GM13976 (cell line): ENCODE results near the gene CARD19.

Experiments used
- DNase-seq: peaks from one replicate; pipeline ENCODE4 v3.0.0; 2012; ENCODE audit warnings: low spot score
- CTCF ChIP-seq: IDR thresholded peaks from 2 replicates; pipeline ENCODE4 v1.5.1; 2012; ENCODE audit warnings: borderline replicate concordance, mild to moderate bottlenecking; ENCODE audit not compliant: insufficient read depth; ENCODE audit errors: extremely low read depth, missing control alignments, control extremely low read depth
- in situ Hi-C: fragments of 300-500 bp; cut with MboI; formaldehyde crosslinking; loops from one replicate; pipeline ENCODE4 v1.12.0; 2022; ENCODE audit warnings: low sequenced_read_pairs, mixed read lengths, inconsistent platforms; ENCODE audit not compliant: unreplicated experiment

The CARD19 gene

GRCh38 chr9:93081081-93081529 lies 14.9 kb upstream of the CARD19 start:
- in situ Hi-C loops: no loop called here
- TF ChIP-seq CTCF: no peak
- DNase-seq: no peak

- TF ChIP-seq CTCF: no peak
- DNase-seq: no peak
- in situ Hi-C loops: no loop called here
Measured at GRCh38 chr9:93081931-93082330, 14.1 kb upstream of the CARD19 start.

- DNase-seq: no peak
- in situ Hi-C loops: no loop called here
- no peak for TF ChIP-seq CTCF
Measured at GRCh38 chr9:93082841-93083411, 13.1 kb upstream of the CARD19 start.

GRCh38 chr9:93083592-93084470 lies 12.2 kb upstream of the CARD19 start:
- no peak for DNase-seq
- in situ Hi-C loops: no loop called here
- no peak for TF ChIP-seq CTCF

GRCh38 chr9:93084471-93084881 lies 11.5 kb upstream of the CARD19 start:
- in situ Hi-C loops: no loop called here
- no peak for TF ChIP-seq CTCF
- DNase-seq: no peak

- no peak for DNase-seq
- in situ Hi-C loops: no loop called here
- TF ChIP-seq CTCF: no peak
Measured at GRCh38 chr9:93085676-93086075, 10.3 kb upstream of the CARD19 start.
